ENCODE measurements around the gene SLC25A22.

Gene SLC25A22

GRCh38 chr11:837990-838307 is 39.9 kb upstream of the SLC25A22 start:
- Histone ChIP-seq H3K9ac (ENCODE audit: low read length) (no peak overlapping the region), H3K79me2 (ENCODE audit: insufficient read depth, low read length) (peaks cover 8% of the 10 kb centered on the region; the same call in 1 of the 2 replicates), H3F3A (ENCODE audit: insufficient read depth, low read length) (no peaks in the 10 kb centered on the region), H3K27me3 (ENCODE audit: insufficient read depth, low read length) (no peaks in the 10 kb centered on the region), H3K4me3 (ENCODE audit: low read depth, low read length, poor library complexity, severe bottlenecking) (no peak overlapping the region), H4K20me1 (ENCODE audit: insufficient read depth, low read length) (no peaks in the 10 kb centered on the region), H3K4me1 (ENCODE audit: insufficient read depth, low read length, severe bottlenecking) (peaks cover 15% of the 10 kb centered on the region), H3K9me3 (ENCODE audit: low read length) (no peaks in the 10 kb centered on the region), H3K4me2 (ENCODE audit: low read length) (no peak overlapping the region), H2AFZ (ENCODE audit: low read length) (no peak overlapping the region), H3K27ac (ENCODE audit: low read depth, low read length, poor library complexity, severe bottlenecking) (no peak overlapping the region), H3K9me2 (ENCODE audit: low read depth, low read length) (no peaks in the 10 kb centered on the region), H3K36me3 (ENCODE audit: insufficient read depth, low read length) (peaks cover 38% of the 10 kb centered on the region)
- no peak for TF ChIP-seq EZH2 (IDR thresholded peaks at IDR 0.05; ENCODE audit: borderline replicate concordance, low read length)
- TF ChIP-seq CTCF (IDR thresholded peaks at IDR 0.05; ENCODE audit: low read length) = no peak

- H3K79me2 ChIP-seq (ENCODE audit: insufficient read depth, low read length) = peaks cover 8% of the 10 kb centered on the region; the same call in 1 of the 2 replicates
- no peak for TF ChIP-seq CTCF (IDR thresholded peaks at IDR 0.05; ENCODE audit: low read length)
- TF ChIP-seq EZH2 (IDR thresholded peaks at IDR 0.05; ENCODE audit: borderline replicate concordance, low read length) = no peak
- peaks cover 15% of the 10 kb centered on the region for H3K4me1 ChIP-seq (ENCODE audit: insufficient read depth, low read length, severe bottlenecking)
- no peaks in the 10 kb centered on the region for H3F3A ChIP-seq (ENCODE audit: insufficient read depth, low read length)
- H3K27me3 ChIP-seq (ENCODE audit: insufficient read depth, low read length) = no peaks in the 10 kb centered on the region
- H3K9ac ChIP-seq (ENCODE audit: low read length) = no peak overlapping the region
- H2AFZ ChIP-seq (ENCODE audit: low read length) = no peak overlapping the region
- H4K20me1 ChIP-seq (ENCODE audit: insufficient read depth, low read length) = no peaks in the 10 kb centered on the region
- H3K27ac ChIP-seq (ENCODE audit: low read depth, low read length, poor library complexity, severe bottlenecking) = no peak overlapping the region
- H3K4me3 ChIP-seq (ENCODE audit: low read depth, low read length, poor library complexity, severe bottlenecking) = no peak overlapping the region
- H3K9me3 ChIP-seq (ENCODE audit: low read length) = no peaks in the 10 kb centered on the region
- peaks cover 38% of the 10 kb centered on the region for H3K36me3 ChIP-seq (ENCODE audit: insufficient read depth, low read length)
- no peak overlapping the region for H3K4me2 ChIP-seq (ENCODE audit: low read length)
- H3K9me2 ChIP-seq (ENCODE audit: low read depth, low read length) = no peaks in the 10 kb centered on the region
These were observed 39.3 kb upstream of the SLC25A22 start for GRCh38 chr11:837189-837989.

- no peak overlapping the region for H3K27ac ChIP-seq (ENCODE audit: low read depth, low read length, poor library complexity, severe bottlenecking)
- H3K9ac ChIP-seq (ENCODE audit: low read length) = no peak overlapping the region
- H2AFZ ChIP-seq (ENCODE audit: low read length) = no peak overlapping the region
- H3K36me3 ChIP-seq (ENCODE audit: insufficient read depth, low read length) = peaks cover 35% of the 10 kb centered on the region
- no peaks in the 10 kb centered on the region for H3K9me3 ChIP-seq (ENCODE audit: low read length)
- no peak overlapping the region for H3K4me3 ChIP-seq (ENCODE audit: low read depth, low read length, poor library complexity, severe bottlenecking)
- H3K79me2 ChIP-seq (ENCODE audit: insufficient read depth, low read length) = peaks cover 3% of the 10 kb centered on the region; the same call in 1 of the 2 replicates
- H3K4me1 ChIP-seq (ENCODE audit: insufficient read depth, low read length, severe bottlenecking) = peaks cover 15% of the 10 kb centered on the region
- H3K4me2 ChIP-seq (ENCODE audit: low read length) = no peak overlapping the region
- H4K20me1 ChIP-seq (ENCODE audit: insufficient read depth, low read length) = no peaks in the 10 kb centered on the region
- TF ChIP-seq EZH2 (IDR thresholded peaks at IDR 0.05; ENCODE audit: borderline replicate concordance, low read length) (no peak), CTCF (IDR thresholded peaks at IDR 0.05; ENCODE audit: low read length) (no peak)
- no peaks in the 10 kb centered on the region for H3K9me2 ChIP-seq (ENCODE audit: low read depth, low read length)
- no peaks in the 10 kb centered on the region for H3F3A ChIP-seq (ENCODE audit: insufficient read depth, low read length)
- no peaks in the 10 kb centered on the region for H3K27me3 ChIP-seq (ENCODE audit: insufficient read depth, low read length)
These were observed 38.6 kb upstream of the SLC25A22 start for GRCh38 chr11:836700-837099.
